ENCODE measurements around the gene DFFB. TPM values are rescaled to one million over a fixed set of nuclear protein-coding genes. Genes with fewer than 3 reads are reported as not detected.

The DFFB gene
- total and polyA plus RNA-seq, 9 of the 15 experiments (the other 6 are each of a cell fraction or from before 2014, with no cell fraction given), result 2.3 to 15.8 (median 11.5) TPM

GRCh38 chr1:3869751-3870301 lies 12.6 kb downstream of the DFFB start (continued):
- TF ChIP-seq, protein P1, sequence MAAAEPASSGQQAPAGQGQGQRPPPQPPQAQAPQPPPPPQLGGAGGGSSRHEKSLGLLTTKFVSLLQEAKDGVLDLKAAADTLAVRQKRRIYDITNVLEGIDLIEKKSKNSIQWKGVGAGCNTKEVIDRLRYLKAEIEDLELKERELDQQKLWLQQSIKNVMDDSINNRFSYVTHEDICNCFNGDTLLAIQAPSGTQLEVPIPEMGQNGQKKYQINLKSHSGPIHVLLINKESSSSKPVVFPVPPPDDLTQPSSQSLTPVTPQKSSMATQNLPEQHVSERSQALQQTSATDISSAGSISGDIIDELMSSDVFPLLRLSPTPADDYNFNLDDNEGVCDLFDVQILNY (CRISPR knock-in tag; IDR thresholded peaks at IDR 0.05), result no peak
- TF ChIP-seq RFX5 (IDR thresholded peaks at IDR 0.05; ENCODE audit: low read depth, low read length) (no peak), KAT8 (IDR thresholded peaks at IDR 0.05; ENCODE audit: low read depth) (no peak), GABPA (tag; conservative IDR thresholded peaks at IDR 0.05; ENCODE audit: low read depth) (no peak), ZZZ3 (IDR thresholded peaks at IDR 0.05) (no peak), MEIS2 (IDR thresholded peaks at IDR 0.05; ENCODE audit: partially characterized antibody) (peak; percentile 19), ZKSCAN8 (CRISPR knock-in tag; IDR thresholded peaks at IDR 0.05) (no peak), BACH1 (tag; IDR thresholded peaks at IDR 0.05) (no peak), ZNF146 (CRISPR knock-in tag; IDR thresholded peaks at IDR 0.05; ENCODE audit: unreplicated experiment) (no peak), PRDM10 (IDR thresholded peaks at IDR 0.05; ENCODE audit: partially characterized antibody) (no peak), KDM1A (IDR thresholded peaks at IDR 0.05) (no peak), SETDB1 (IDR thresholded peaks at IDR 0.05; ENCODE audit: low read length) (no peak)
- TF ChIP-seq, protein P2, sequence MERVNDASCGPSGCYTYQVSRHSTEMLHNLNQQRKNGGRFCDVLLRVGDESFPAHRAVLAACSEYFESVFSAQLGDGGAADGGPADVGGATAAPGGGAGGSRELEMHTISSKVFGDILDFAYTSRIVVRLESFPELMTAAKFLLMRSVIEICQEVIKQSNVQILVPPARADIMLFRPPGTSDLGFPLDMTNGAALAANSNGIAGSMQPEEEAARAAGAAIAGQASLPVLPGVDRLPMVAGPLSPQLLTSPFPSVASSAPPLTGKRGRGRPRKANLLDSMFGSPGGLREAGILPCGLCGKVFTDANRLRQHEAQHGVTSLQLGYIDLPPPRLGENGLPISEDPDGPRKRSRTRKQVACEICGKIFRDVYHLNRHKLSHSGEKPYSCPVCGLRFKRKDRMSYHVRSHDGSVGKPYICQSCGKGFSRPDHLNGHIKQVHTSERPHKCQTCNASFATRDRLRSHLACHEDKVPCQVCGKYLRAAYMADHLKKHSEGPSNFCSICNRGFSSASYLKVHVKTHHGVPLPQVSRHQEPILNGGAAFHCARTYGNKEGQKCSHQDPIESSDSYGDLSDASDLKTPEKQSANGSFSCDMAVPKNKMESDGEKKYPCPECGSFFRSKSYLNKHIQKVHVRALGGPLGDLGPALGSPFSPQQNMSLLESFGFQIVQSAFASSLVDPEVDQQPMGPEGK (CRISPR knock-in tag; IDR thresholded peaks at IDR 0.05; ENCODE audit: borderline replicate concordance), result no peak
- TF ChIP-seq, protein P3, sequence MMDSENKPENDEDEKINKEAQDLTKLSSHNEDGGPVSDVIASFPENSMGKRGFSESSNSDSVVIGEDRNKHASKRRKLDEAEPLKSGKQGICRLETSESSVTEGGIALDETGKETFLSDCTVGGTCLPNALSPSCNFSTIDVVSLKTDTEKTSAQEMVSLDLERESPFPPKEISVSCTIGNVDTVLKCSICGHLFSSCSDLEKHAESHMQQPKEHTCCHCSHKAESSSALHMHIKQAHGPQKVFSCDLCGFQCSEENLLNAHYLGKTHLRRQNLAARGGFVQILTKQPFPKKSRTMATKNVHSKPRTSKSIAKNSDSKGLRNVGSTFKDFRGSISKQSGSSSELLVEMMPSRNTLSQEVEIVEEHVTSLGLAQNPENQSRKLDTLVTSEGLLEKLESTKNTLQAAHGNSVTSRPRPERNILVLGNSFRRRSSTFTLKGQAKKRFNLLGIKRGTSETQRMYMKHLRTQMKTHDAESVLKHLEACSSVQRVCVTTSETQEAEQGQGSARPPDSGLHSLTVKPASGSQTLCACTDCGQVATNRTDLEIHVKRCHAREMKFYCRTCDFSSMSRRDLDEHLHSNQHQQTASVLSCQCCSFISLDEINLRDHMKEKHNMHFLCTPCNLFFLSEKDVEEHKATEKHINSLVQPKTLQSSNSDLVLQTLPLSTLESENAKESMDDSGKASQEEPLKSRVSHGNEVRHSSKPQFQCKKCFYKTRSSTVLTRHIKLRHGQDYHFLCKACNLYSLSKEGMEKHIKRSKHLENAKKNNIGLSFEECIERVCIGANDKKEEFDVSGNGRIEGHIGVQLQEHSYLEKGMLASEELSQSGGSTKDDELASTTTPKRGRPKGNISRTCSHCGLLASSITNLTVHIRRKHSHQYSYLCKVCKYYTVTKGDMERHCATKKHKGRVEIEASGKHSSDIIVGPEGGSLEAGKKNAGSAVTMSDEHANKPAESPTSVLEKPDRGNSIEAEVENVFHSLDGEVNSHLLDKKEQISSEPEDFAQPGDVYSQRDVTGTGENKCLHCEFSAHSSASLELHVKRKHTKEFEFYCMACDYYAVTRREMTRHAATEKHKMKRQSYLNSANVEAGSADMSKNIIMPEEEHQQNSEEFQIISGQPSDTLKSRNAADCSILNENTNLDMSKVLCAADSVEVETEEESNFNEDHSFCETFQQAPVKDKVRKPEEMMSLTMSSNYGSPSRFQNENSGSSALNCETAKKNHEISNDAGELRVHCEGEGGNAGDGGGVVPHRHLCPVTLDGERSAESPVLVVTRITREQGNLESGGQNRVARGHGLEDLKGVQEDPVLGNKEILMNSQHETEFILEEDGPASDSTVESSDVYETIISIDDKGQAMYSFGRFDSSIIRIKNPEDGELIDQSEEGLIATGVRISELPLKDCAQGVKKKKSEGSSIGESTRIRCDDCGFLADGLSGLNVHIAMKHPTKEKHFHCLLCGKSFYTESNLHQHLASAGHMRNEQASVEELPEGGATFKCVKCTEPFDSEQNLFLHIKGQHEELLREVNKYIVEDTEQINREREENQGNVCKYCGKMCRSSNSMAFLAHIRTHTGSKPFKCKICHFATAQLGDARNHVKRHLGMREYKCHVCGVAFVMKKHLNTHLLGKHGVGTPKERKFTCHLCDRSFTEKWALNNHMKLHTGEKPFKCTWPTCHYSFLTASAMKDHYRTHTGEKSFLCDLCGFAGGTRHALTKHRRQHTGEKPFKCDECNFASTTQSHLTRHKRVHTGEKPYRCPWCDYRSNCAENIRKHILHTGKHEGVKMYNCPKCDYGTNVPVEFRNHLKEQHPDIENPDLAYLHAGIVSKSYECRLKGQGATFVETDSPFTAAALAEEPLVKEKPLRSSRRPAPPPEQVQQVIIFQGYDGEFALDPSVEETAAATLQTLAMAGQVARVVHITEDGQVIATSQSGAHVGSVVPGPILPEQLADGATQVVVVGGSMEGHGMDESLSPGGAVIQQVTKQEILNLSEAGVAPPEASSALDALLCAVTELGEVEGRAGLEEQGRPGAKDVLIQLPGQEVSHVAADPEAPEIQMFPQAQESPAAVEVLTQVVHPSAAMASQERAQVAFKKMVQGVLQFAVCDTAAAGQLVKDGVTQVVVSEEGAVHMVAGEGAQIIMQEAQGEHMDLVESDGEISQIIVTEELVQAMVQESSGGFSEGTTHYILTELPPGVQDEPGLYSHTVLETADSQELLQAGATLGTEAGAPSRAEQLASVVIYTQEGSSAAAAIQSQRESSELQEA (IDR thresholded peaks at IDR 0.05; ENCODE audit: low read depth), result no peak

Measured in K562 (cell line).